ENCODE measurements around the gene NGLY1.

- TF ChIP-seq POLR2AphosphoS5 (IDR thresholded peaks at IDR 0.05; ENCODE audit: low read depth, low read length): no peak; the same call in 1 of the 2 replicates
- TF ChIP-seq CTCF (IDR thresholded peaks at IDR 0.05 in 2 of 3, conservative IDR thresholded peaks at IDR 0.05 in 1 of 3; ENCODE audit: borderline replicate concordance in 1 of 3, insufficient read depth in 1 of 3, low read depth in 2 of 3, low read length in 2 of 3): no peak
- TF ChIP-seq POLR2A (IDR thresholded peaks at IDR 0.05; ENCODE audit: borderline replicate concordance, extremely low read depth, insufficient read depth, insufficient read length): no peak
- TF ChIP-seq SIN3A (IDR thresholded peaks at IDR 0.05; ENCODE audit: low read depth): no peak
- TF ChIP-seq EZH2 (IDR thresholded peaks at IDR 0.05): no peak
- no peak for TF ChIP-seq RAD21 (IDR thresholded peaks at IDR 0.05; ENCODE audit: low read depth)
- no peak for TF ChIP-seq ZNF274 (IDR thresholded peaks at IDR 0.05; ENCODE audit: low read depth, low read length)
- TF ChIP-seq SP1 (IDR thresholded peaks at IDR 0.05; ENCODE audit: low read depth): no peak
- TF ChIP-seq EZH2phosphoT487 (IDR thresholded peaks at IDR 0.05; ENCODE audit: borderline replicate concordance): no peak
- TF ChIP-seq CEBPB (IDR thresholded peaks at IDR 0.05; ENCODE audit: low read depth): no peak
- no peak for TF ChIP-seq ATF3 (IDR thresholded peaks at IDR 0.05)
- TF ChIP-seq EGR1 (IDR thresholded peaks at IDR 0.05; ENCODE audit: low read depth): no peak
- TF ChIP-seq YY1 (IDR thresholded peaks at IDR 0.05; ENCODE audit: extremely low read depth, insufficient replicate concordance, low read depth, low read length): no peak
- TF ChIP-seq ELF1 (IDR thresholded peaks at IDR 0.05; ENCODE audit: borderline replicate concordance, low read depth): no peak
These were observed 4.4 kb upstream of the NGLY1 start for GRCh38 chr3:25787689-25788088.
